ENCODE results near the gene LRBA. TPM values are rescaled to one million over a fixed set of nuclear protein-coding genes. Genes with fewer than 3 reads are reported as not detected.

The LRBA gene
- total and polyA plus RNA-seq, 9 of the 15 experiments (the other 6 are each of a cell fraction or from before 2014, with no cell fraction given), result 24.2 to 88.7 (median 59.7) TPM

GRCh38 chr4:151015459-151016347, 619 bp upstream of the LRBA start (continued):
- TF ChIP-seq NONO (IDR thresholded peaks at IDR 0.05; ENCODE audit: low read depth in 2 of 2, low read length in 1 of 2) (peak; percentile 80 to 86), HDAC1 (IDR thresholded peaks at IDR 0.05) (peak in 1 of 2 experiments; percentile 43; a peak in 2 of 4 replicates), UBTF (IDR thresholded peaks at IDR 0.05; ENCODE audit: borderline replicate concordance in 1 of 2, low read depth in 2 of 2, low read length in 2 of 2) (peak in 1 of 2 experiments; percentile 65; a peak in 2 of 4 replicates), ZZZ3 (IDR thresholded peaks at IDR 0.05) (no peak), BRD9 (IDR thresholded peaks at IDR 0.05; ENCODE audit: low read depth, partially characterized antibody) (no peak), ZKSCAN8 (CRISPR knock-in tag; IDR thresholded peaks at IDR 0.05) (no peak), NFRKB (IDR thresholded peaks at IDR 0.05; ENCODE audit: low read depth) (peak; percentile 49; the same call in 1 of the 2 replicates), ZNF324 (CRISPR knock-in tag; IDR thresholded peaks at IDR 0.05) (no peak), SAFB (IDR thresholded peaks at IDR 0.05; ENCODE audit: borderline replicate concordance, low read depth, low read length) (peak; percentile 75), SMAD3 (CRISPR knock-in tag; conservative IDR thresholded peaks at IDR 0.05) (no peak), SRSF1 (IDR thresholded peaks at IDR 0.05; ENCODE audit: low read depth, low read length) (no peak), ZFP91 (CRISPR knock-in tag; IDR thresholded peaks at IDR 0.05) (no peak; the same call in 1 of the 2 replicates), YY1 (IDR thresholded peaks at IDR 0.05; ENCODE audit: borderline replicate concordance in 1 of 3, control insufficient read depth in 1 of 3, extremely low read depth in 1 of 3, insufficient read depth in 3 of 3, insufficient read length in 1 of 3, insufficient replicate concordance in 2 of 3, low read depth in 1 of 3, low read length in 2 of 3) (peak; percentile 84 to 96 (median 95)), ZSCAN29 (IDR thresholded peaks at IDR 0.05) (no peak), ZNF316 (IDR thresholded peaks at IDR 0.05) (no peak; the same call in 1 of the 2 replicates), ZFP30 (CRISPR knock-in tag; IDR thresholded peaks at IDR 0.05; ENCODE audit: borderline replicate concordance) (no peak), NR1H2 (CRISPR knock-in tag; IDR thresholded peaks at IDR 0.05) (no peak), HDAC6 (IDR thresholded peaks at IDR 0.05; ENCODE audit: low read depth, low read length) (no peak), STAG1 (CRISPR knock-in tag; IDR thresholded peaks at IDR 0.05; ENCODE audit: borderline replicate concordance) (no peak), TARDBP (IDR thresholded peaks at IDR 0.05) (0 out of 2 replicates have a peak, but pooled peaks have one; percentile 12), ARID1B (IDR thresholded peaks at IDR 0.05) (peak; percentile 25)
- TF ChIP-seq, protein P1, sequence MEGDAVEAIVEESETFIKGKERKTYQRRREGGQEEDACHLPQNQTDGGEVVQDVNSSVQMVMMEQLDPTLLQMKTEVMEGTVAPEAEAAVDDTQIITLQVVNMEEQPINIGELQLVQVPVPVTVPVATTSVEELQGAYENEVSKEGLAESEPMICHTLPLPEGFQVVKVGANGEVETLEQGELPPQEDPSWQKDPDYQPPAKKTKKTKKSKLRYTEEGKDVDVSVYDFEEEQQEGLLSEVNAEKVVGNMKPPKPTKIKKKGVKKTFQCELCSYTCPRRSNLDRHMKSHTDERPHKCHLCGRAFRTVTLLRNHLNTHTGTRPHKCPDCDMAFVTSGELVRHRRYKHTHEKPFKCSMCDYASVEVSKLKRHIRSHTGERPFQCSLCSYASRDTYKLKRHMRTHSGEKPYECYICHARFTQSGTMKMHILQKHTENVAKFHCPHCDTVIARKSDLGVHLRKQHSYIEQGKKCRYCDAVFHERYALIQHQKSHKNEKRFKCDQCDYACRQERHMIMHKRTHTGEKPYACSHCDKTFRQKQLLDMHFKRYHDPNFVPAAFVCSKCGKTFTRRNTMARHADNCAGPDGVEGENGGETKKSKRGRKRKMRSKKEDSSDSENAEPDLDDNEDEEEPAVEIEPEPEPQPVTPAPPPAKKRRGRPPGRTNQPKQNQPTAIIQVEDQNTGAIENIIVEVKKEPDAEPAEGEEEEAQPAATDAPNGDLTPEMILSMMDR (IDR thresholded peaks at IDR 0.05 in 2 of 3, conservative IDR thresholded peaks at IDR 0.05 in 1 of 3; ENCODE audit: insufficient read depth in 2 of 3, low read depth in 1 of 3, low read length in 3 of 3), result no peak

All from K562 (cell line).